HepG2 (cell line): ENCODE results near the gene SP4. TPM values are rescaled to one million over a fixed set of nuclear protein-coding genes. Genes with fewer than 3 reads are reported as not detected.

Experiments
- ATAC-seq: fragments of 200-7000 bp; cut with Tn5 transposase; 3 replicates; pipeline ENCODE4 v1.9.1; 2020; ENCODE audit warnings: mild to moderate bottlenecking, moderate library complexity
- BruUV-seq: library from RNA; stranded (reverse); fragments of 400-500 nt; replicated peaks from 2 replicates; lab custom pipeline; 2021; lab: Mats Ljungman, UMichigan
- CTCF ChIA-PET: fragments of 300-600 bp; formaldehyde crosslinking; extraction: SDS; loops from one replicate; lab custom pipeline; 2021; ENCODE audit warnings: low total read pairs, inconsistent platforms, low intra/inter-chr PET ratio; lab: Yijun Ruan, JAX
- POLR2A ChIA-PET: fragments of 350-600 bp; sonication (Branson Sonifier 250); formaldehyde crosslinking; loops from one replicate; lab custom pipeline; 2020; ENCODE audit warnings: antibody characterized with exemption, inconsistent platforms; lab: Yijun Ruan, JAX
- DNase-seq: peaks from one replicate; pipeline ENCODE4 v3.0.0-alpha.2; 2015; ENCODE audit warnings: low spot score
- FAIRE-seq: peaks from 3 replicates; lab custom pipeline; 2011; peaks lifted over from hg19 to GRCh38; lab: Jason Lieb, UNC
- H2AFZ ChIP-seq: one replicate; pipeline ENCODE4 v1.6.1; 2011; ENCODE audit warnings: low read length, inconsistent platforms
- H3K27ac ChIP-seq: fragments of 300-600 bp; 3 replicates; pipeline ENCODE4 v1.8.0; 2011; ENCODE audit warnings: mixed run types, mild to moderate bottlenecking, mixed read lengths, low read length, inconsistent platforms; ENCODE audit not compliant: insufficient read depth; ENCODE audit errors: extremely low read length
- H3K27me3 ChIP-seq, 2 experiments: fragments of 200-600 bp in 1 of 2; 2 replicates in 1 of 2; 3 replicates in 1 of 2; pipeline versions ENCODE4 v1.6.0 to v1.8.0; 2011; ENCODE audit warnings: low read length in 2 of 2, mild to moderate bottlenecking in 2 of 2, moderate library complexity in 2 of 2, inconsistent platforms in 1 of 2; ENCODE audit not compliant: insufficient read depth in 2 of 2, control insufficient read depth in 1 of 2
- H3K36me3 ChIP-seq, 2 experiments: fragments of 200-600 bp in 1 of 2; replicated peaks in 1 of 2; 2 replicates in 1 of 2; 3 replicates in 1 of 2; pipeline versions ENCODE4 v1.5.1 to v1.8.0; 2011; ENCODE audit warnings: low read length in 2 of 2, inconsistent platforms in 1 of 2; ENCODE audit not compliant: insufficient read depth in 2 of 2, control insufficient read depth in 1 of 2
- H3K4me1 ChIP-seq: 2 replicates; pipeline ENCODE4 v1.5.1; 2012; ENCODE audit warnings: low read length, inconsistent platforms; ENCODE audit not compliant: insufficient read depth
- H3K4me2 ChIP-seq: 2 replicates; pipeline ENCODE4 v1.6.0; 2011; ENCODE audit warnings: low read depth, low read length, inconsistent platforms
- H3K4me3 ChIP-seq, 3 experiments: fragments of 200-600 bp in 1 of 3; sonication (generic), shearing (Covaris generic) in 1 of 3; replicated peaks in 1 of 3; 2 replicates each; pipeline ENCODE4 v1.5.1; 2011 to 2016; ENCODE audit warnings: low read length in 3 of 3, inconsistent platforms in 2 of 3, low read depth in 2 of 3, mild to moderate bottlenecking in 2 of 3, control low read depth in 1 of 3, mixed read lengths in 1 of 3; ENCODE audit not compliant: insufficient read depth in 1 of 3
- H3K79me2 ChIP-seq: one replicate; pipeline ENCODE4 v1.6.1; 2011; ENCODE audit warnings: low read length, inconsistent platforms; ENCODE audit not compliant: insufficient read depth
- H3K9ac ChIP-seq: 2 replicates; pipeline ENCODE4 v1.6.0; 2011; ENCODE audit warnings: mild to moderate bottlenecking, low read depth, low read length, inconsistent platforms; ENCODE audit not compliant: insufficient read depth
- H3K9me3 ChIP-seq: 2 replicates; pipeline ENCODE4 v1.5.1; 2012; ENCODE audit warnings: mild to moderate bottlenecking, low read length
- H4K20me1 ChIP-seq: 2 replicates; pipeline ENCODE4 v1.6.0; 2011; ENCODE audit warnings: inconsistent platforms, mild to moderate bottlenecking, low read length, moderate library complexity; ENCODE audit not compliant: insufficient read depth
- MIER2 ChIP-seq: IDR thresholded peaks from 2 replicates; pipeline ENCODE4 v1.6.1; 2016; ENCODE audit warnings: missing biosample characterization, missing genetic modification reagents
- MTA1 ChIP-seq: sonication (generic); formaldehyde crosslinking; IDR thresholded peaks from 2 replicates; pipeline ENCODE4 v1.4.0; 2020; ENCODE audit warnings: missing genetic modification reagents, mild to moderate bottlenecking, borderline replicate concordance
- MYNN ChIP-seq: sonication (generic); formaldehyde crosslinking; IDR thresholded peaks from 2 replicates; pipeline ENCODE4 v1.4.0; 2020; ENCODE audit warnings: mild to moderate bottlenecking, low read depth, missing genetic modification reagents
- ZNF558 ChIP-seq: sonication (generic); formaldehyde crosslinking; IDR thresholded peaks from 2 replicates; pipeline ENCODE4 v1.9.0; 2022; ENCODE audit warnings: mild to moderate bottlenecking, missing genetic modification reagents, borderline replicate concordance
- ZNF724P ChIP-seq: sonication (generic); formaldehyde crosslinking; IDR thresholded peaks from 2 replicates; pipeline ENCODE4 v1.8.0; 2022; ENCODE audit warnings: missing genetic modification reagents, borderline replicate concordance
- WGBS: methylation state at CpG from one replicate; pipeline ENCODE4 v1.1.6; 2017; ENCODE audit warnings: low lambda C conversion rate; 5-methylcytosine and 5-hydroxymethylcytosine counted together
- in situ Hi-C: cut with HindIII; loops from 2 replicates; pipeline ENCODE4 v1.10.0; 2017; ENCODE audit warnings: low pct_unique_long_range_greater_than_20kb; ENCODE audit not compliant: extremely low pct_ligation_motif_present
- intact Hi-C: fragments of 100-400 bp; cut with micrococcal nuclease; formaldehyde crosslinking; loops from one replicate; pipeline ENCODE4 v1.10.0; 2022; ENCODE audit not compliant: unreplicated experiment
- polyA plus RNA-seq, 8 experiments: library from polyadenylated mRNA; depleted of rRNA in 3 of 8; stranded (reverse) in 7 of 8; unstranded in 1 of 8; fragments of >200 nt; fragmentation: Illumina TruSeq in 4 of 8; extraction: Trizol in 4 of 8; gene quantifications; 2 replicates each; pipeline versions ENCODE4 v1.2.1 to v1.2.3, GENCODE V29; 2011 to 2016; ENCODE audit warnings: low read depth in 4 of 8, missing spikeins in 1 of 8, mixed read lengths in 1 of 8; ENCODE audit not compliant: insufficient read depth in 1 of 8
- total RNA-seq, 5 experiments: library from RNA; depleted of rRNA; stranded (reverse); fragments of >200 nt; fragmentation: Illumina TruSeq; extraction: Trizol; gene quantifications; 2 replicates each; pipeline ENCODE4 v1.2.3, GENCODE V29; 2016; ENCODE audit warnings: low read depth in 1 of 5
- TF ChIP-seq, protein P1 (sequence below): sonication (generic); formaldehyde crosslinking; IDR thresholded peaks from 2 replicates; pipeline ENCODE4 v1.4.0; 2020; ENCODE audit warnings: missing genetic modification reagents
- TF ChIP-seq, protein P2 (sequence below), 2 experiments: sonication (generic) in 1 of 2; formaldehyde crosslinking in 1 of 2; IDR thresholded peaks; 2 replicates each; pipeline versions ENCODE4 v1.4.0 to v1.6.1; 2016 to 2020; ENCODE audit warnings: borderline replicate concordance in 1 of 2, low read depth in 1 of 2, mild to moderate bottlenecking in 1 of 2, missing genetic modification reagents in 1 of 2

Gene SP4
- total and polyA plus RNA-seq, 2 of the 13 experiments (the other 11 are each of a cell fraction or from before 2014, with no cell fraction given) = 2.7 to 4.8 TPM

DNA sequence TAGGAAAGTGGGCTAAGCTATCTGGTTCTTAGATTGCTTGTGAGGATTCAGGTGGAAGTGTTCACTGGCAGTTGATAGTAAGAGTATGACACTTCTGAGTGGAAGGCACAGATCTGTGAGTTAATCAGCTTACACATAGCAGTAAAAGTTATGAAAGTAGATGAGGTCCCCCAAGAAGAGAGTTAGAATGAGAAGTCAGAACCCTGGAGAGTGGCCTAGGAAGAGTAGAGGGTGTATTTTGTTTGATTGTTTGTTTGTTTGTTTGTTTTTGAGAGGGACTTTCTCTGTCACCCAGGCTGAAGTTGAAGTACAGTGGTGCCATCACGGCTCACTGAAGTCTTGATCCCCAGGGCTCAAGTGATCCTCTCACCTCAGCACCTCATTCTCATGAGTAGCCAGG is 44.1 kb downstream of the SP4 start:
- Histone ChIP-seq H3K9ac (no peak overlapping the region), H2AFZ (no peak overlapping the region), H3K4me1 (no peaks in the 10 kb centered on the region), H3K27ac (no peak overlapping the region), H3K79me2 (no peaks in the 10 kb centered on the region), H3K4me2 (no peak overlapping the region), H4K20me1 (no peaks in the 10 kb centered on the region), H3K4me3 (no peak overlapping the region), H3K27me3 (no peaks in the 10 kb centered on the region), H3K36me3 (0 out of 5 replicates have a peak, but pooled peaks cover 0 to 2% of the 10 kb centered on the region in 2 experiments), H3K9me3 (no peaks in the 10 kb centered on the region)
- in situ Hi-C loops = no loop called here
- ChIA-PET POLR2A (no interaction called here), CTCF (no interaction called here)
- TF ChIP-seq, protein P1, sequence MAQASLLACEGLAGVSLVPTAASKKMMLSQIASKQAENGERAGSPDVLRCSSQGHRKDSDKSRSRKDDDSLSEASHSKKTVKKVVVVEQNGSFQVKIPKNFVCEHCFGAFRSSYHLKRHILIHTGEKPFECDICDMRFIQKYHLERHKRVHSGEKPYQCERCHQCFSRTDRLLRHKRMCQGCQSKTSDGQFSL (CRISPR knock-in tag) = no peak
- no peak for TF ChIP-seq MYNN
- TF ChIP-seq, protein P2, sequence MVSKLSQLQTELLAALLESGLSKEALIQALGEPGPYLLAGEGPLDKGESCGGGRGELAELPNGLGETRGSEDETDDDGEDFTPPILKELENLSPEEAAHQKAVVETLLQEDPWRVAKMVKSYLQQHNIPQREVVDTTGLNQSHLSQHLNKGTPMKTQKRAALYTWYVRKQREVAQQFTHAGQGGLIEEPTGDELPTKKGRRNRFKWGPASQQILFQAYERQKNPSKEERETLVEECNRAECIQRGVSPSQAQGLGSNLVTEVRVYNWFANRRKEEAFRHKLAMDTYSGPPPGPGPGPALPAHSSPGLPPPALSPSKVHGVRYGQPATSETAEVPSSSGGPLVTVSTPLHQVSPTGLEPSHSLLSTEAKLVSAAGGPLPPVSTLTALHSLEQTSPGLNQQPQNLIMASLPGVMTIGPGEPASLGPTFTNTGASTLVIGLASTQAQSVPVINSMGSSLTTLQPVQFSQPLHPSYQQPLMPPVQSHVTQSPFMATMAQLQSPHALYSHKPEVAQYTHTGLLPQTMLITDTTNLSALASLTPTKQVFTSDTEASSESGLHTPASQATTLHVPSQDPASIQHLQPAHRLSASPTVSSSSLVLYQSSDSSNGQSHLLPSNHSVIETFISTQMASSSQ (IDR thresholded peaks at IDR 0.05; ENCODE audit: low read depth) = no peak
- TF ChIP-seq, protein P2 (CRISPR knock-in tag; IDR thresholded peaks at IDR 0.05; ENCODE audit: borderline replicate concordance) = no peak
- no peak for TF ChIP-seq MIER2 (CRISPR knock-in tag)
- no peak for TF ChIP-seq ZNF724P (CRISPR knock-in tag)
- TF ChIP-seq MTA1 (CRISPR knock-in tag) = no peak
- TF ChIP-seq ZNF558 (CRISPR knock-in tag) = no peak
- no TSS peak for BruUV-seq
- FAIRE-seq = no peak
- 100% methylated on average over 1 of the region's 1 CpG for WGBS
- DNase-seq = no peak
- intact Hi-C loops = no loop called here
- no peak for ATAC-seq
